ENCODE measurements around the gene KCNK7.

The KCNK7 gene

DNA sequence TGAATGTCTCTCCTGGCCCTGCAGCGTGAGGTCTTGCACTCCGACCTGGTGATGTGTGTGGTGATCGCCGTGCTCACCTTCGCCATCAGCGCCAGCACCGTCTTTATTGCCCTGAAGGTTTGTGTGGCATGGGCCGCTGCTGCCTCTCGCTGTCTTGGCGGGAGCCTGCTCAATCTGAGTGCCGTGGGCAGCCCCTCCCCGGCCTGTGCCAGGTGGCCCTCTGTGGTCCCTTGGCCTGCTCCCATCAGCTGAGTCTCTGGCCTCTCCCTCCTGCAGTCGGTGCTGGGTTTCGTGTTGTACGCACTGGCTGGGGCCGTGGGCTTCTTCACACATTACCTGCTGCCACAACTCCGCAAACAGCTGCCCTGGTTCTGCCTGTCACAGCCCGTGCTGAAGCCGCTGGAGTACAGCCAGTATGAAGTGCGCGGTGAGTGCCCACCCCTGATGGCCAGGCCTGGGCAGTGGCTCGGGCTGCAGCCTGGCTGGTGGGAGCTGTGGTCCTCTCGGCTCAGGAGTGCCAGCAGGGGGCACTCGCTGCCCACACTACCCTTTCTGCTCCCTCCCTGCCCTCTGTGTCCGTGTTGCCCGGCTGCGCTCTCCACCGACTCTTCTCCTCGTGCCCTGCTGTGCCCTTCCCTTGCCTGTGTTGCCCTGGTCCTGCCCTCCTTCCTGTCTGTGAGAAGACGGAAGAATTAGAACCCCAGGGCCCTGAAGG lies 30.2 kb upstream of the KCNK7 start:
- peak; percentile 41 to 77 for DNase-seq

DNA sequence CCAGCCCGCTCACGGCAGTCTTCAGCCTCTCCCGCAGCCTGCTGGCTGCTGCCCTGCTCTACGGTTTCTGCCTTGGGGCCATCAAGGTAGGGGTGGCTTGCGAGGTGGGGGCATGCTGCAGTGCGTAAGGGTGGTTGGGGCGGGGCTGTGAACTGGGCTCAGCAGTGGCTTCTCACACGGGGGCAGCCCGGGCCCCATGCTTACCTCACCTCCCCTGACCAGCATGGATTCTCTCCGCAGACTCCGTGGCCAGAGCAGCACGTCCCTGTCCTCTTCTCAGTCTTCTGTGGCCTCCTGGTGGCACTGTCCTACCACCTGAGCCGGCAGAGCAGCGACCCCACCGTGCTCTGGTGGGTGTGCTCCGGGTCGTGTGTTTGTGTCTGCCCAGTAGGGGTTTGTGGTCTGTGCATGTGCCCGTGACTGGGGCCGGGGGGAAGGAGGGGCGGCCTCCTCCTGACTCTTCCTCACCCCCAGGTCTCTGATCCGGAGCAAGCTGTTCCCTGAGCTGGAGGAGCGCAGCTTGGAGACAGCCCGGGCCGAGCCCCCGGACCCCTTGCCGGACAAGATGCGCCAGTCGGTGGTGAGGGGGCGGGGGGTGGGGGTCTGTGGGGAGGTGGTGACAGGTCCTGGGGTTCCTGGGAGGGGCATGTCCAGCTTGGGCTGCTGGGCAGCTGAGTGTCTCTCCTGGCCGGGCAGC lies 29.5 kb upstream of the KCNK7 start:
- DNase-seq = no peak

DNA sequence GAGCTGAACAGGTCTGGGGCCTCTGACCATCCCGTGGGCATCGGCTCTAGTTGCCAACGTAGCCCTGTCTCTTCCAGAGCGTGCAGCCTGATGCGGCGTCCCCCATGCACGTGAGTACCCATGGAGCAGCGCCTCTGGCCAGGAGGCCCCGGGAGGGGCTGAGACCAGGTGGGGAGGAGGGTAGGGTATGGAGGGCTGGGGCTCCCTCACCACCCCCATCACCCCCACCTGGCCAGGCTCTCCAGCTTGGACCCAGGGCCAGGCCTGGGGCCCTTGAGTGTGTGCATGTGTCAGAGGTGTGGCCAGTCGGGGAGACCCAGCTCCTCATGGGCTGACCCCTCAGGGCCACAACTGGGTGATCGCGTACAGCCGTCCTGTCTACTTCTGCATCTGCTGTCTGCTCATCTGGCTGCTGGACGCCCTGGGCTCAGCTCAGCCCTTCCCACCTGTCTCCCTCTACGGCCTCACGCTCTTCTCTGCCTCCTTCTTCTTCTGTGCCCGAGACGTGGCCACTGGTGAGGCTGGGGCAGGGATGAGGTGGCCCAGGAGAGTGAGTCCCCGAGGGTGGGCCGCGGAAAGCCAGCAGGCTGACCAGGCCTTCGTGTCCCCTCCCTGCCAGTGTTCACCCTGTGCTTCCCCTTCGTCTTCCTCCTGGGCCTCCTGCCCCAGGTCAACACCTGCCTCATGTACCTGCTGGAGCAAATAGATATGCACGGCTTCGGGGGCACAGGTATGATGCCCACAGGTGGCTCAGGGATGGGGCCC lies 28.4 kb upstream of the KCNK7 start:
- no peak for DNase-seq

DNA sequence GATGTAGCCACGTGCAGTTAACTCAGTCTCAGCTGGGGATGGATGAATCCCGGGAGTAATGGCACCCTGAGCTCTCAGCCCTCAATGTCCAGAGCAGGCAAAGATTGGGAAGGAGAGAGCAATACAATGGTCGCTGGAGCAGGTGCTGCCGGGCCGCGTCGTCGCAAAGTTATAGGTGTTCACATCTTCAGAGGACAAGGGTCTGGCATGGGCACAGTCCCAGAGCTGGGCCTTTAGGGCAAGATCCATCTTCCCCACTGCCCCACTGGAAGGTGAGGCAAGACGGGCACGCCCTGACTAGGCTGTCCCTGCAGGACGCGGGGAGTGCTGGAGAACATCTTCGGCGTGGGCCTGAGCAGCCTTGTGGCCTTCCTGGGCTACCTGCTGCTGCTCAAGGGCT lies 27.6 kb upstream of the KCNK7 start:
- DNase-seq = no peak

DNA sequence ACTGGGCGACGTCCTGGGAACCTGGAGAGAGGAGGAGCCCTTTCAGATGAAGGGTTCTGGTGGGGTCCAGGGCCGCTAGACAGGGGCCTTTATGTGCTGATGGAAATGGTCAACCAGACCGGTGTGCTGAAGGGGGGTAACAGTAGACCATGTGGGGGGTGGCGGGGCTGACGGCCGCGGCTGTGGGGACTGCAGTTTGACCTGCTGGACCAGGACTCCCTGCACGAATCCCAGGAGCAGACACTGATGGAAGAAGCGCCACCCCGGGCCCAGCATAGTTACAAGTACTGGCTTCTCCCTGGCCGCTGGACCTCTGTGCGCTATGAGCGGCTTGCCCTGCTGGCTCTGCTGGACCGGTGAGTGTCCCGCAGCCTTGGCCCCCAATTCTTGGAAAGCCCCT lies 26.4 kb upstream of the KCNK7 start:
- DNase-seq = no peak

DNA sequence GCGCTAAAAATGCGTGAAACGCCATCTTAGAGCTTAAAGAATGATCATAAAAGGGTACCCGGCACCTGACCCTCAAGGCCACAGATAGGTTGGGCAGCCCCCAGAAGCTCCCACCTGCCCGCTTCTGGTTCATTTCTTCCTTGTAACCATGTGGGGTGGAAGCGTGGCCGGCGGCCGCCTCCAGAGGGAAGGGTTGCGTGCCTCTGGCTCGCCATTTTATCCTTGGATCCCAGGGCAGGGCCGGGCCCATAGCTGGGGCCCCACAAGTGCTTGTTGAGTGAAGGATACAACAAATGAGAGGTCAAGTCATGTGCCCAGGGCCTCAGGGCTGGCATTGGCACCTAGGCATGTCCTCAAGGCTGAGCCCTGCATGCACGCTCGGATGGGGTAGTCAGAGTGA lies 25.9 kb upstream of the KCNK7 start:
- DNase-seq = no peak

DNA sequence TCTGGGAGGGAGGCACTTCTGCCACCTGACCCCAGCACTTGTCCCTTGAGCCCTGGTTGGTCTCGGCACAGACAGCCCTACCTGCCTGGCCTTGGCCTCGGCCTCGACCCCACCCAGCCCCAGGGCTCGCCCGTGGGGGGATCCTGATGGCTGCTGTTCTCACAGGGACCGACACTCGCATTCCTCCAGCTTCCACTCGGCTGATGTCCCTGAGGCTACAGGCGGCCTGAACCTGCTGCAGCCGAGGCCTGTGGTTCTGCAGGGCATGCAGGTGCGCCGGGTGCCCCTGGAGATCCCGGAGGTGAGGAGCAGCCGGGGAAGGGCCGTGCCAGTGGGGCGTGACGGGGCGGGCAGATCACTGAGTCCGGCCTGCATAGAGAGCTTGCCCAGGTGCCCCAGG lies 25.1 kb upstream of the KCNK7 start:
- DNase-seq = no peak

DNA sequence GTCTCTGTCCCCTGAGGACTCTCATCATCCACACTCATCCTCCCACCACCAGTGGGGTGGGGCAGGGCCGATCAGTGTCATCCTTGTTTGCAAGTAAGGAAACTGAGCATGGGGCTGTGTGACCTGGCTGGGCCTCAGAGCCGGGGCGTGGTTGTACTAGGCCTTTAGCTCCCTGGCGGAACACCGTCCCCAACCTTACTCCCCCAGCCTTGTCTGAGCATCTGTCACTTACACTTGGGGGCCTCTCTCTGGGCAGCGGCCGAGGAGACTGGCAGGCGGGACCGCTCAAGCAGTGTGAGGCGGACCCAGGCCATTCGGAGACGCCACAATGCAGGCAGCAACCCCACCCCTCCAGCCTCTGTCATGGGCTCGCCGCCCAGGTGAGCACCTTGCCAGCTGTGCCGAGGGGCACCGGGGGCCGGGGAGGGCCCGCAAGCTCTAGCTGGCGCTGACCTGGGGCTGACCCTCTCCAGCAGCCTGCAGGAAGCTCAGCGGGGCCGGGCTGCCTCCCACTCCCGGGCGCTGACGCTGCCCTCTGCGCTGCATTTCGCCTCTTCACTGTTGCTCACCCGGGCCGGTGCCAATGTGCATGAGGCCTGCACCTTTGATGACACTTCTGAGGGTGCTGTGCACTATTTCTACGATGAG lies 23.8 kb upstream of the KCNK7 start:
- no peak for DNase-seq

DNA sequence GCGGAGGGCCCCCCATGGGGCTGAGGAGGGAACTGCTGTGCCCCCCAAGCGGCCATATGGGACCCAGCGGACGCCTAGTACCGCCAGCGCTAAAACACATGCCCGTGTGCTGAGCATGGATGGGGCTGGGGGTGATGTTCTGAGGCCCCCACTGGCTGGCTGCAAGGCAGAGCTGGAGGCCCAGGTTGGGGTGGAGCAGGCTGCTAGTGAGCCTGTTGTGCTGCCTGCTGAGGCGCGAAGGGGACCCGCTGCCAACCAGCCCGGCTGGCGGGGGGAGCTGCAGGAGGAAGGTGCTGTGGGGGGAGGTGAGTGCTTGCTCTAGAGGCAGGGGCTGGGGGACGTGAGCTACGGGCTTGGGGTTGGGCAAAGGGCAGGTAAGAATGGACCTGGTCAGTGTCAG lies 23.2 kb upstream of the KCNK7 start:
- DNase-seq = no peak

DNA sequence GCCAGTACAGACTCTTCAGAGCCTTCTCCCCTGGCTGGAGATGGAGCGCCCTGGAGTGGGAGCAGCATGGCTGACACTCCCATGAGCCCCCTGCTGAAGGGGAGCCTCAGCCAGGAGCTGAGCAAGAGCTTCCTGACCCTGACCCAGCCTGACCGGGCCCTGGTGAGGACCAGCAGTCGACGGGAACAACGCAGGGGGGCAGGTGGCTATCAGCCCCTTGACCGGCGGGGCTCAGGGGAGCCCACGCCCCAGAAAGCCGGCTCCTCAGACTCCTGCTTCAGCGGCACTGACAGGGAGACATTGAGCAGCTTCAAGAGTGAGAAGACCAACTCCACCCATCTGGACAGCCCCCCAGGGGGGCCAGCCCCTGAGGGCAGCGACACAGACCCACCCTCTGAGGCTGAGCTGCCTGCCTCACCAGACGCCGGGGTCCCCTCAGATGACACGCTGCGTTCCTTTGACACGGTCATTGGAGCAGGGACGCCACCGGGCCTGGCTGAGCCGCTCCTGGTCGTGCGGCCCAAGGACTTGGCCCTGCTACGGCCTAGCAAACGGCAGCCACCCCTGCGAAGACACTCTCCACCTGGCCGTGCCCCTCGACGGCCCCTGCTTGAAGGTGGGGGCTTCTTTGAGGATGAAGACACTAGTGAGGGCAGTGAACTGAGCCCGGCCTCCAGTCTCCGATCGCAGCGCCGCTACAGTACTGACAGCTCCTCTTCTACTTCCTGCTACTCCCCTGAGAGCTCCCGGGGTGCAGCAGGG lies 22.6 kb upstream of the KCNK7 start:
- no peak for DNase-seq

DNA sequence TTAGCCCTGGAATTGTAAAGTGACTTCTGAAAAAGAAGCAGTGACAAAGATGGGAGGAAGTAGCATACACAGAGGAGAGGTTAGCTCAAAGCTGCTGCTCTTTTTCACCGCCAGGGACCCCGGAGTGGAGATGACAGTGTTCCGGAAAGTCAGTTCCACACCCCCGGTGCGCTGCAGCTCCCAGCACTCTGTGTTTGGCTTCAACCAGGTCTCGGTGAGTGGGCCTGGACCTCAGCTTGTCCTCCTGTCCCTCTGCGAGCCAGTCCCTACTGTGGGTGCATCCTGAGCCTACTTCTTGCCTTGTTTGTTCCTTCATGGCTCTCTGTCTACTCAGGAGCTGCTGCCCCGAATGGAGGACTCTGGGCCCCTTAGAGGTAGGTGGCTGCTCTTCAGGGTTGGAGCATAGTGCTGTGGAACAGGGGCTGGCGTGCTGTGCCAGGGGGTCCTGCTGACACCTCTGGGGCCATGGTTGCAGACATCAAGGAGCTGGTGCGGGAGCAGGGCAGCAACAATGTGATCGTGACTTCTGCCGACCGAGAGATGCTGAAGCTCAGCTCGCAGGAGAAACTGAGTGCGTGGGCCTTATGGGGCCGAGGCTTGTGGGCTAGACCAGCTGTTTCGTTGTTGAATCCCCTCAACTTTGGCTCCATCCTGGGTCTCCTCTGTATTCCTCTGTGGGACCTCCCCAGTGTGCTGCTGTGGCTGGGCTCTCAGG lies 21.7 kb upstream of the KCNK7 start:
- DNase-seq = no peak

DNA sequence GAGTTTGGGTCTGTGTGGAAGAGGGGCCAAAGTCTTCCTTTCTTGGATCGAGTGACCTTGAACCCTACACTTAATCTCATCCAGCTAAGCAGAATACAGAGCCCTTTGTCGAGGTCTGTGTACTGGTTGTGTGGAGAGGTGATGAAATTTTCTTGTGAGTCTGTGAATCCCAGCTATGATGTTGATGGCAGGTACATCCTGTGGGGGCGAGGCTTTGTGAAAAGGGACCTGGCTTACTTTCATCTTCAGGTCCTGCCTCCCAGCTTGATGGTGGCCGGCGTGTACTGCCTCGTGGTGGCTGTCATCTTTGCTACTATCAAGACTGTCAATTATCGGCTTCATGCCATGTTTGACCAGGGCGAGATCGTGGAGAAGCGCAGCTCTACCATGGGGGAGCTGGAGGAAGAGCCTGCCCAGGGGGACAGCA lies 21.0 kb upstream of the KCNK7 start:
- DNase-seq = no peak

DNA sequence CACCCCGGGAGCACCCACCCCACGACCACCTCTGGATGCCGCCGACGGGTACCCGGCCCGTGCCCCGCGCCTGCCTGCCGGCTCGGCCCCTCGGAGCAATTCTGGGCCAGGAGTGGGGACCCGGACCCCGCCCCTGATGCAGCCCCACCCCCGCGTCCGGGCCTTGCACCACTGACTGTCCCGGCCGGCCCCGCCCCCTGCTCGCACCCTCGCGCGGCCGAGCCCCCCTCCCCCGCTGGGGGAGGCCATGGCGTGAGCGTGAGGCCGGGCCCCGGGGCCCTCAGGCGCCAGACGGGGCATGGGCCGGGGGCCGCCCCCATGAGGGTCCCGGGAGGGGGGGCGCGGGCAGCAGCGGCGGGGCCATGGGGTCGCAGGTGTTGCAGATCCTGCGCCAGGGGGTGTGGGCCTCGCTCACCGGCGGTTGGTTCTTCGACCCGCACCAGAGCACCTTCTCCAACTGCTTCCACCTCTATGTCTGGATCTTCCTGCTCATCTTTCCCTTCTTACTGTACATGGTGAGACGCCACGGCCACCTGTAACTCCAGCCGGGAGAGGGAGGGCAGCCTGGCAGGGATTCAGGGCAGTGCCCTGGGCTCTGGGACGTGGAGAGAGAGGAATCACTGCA lies 20.5 kb upstream of the KCNK7 start:
- DNase-seq = no peak

DNA sequence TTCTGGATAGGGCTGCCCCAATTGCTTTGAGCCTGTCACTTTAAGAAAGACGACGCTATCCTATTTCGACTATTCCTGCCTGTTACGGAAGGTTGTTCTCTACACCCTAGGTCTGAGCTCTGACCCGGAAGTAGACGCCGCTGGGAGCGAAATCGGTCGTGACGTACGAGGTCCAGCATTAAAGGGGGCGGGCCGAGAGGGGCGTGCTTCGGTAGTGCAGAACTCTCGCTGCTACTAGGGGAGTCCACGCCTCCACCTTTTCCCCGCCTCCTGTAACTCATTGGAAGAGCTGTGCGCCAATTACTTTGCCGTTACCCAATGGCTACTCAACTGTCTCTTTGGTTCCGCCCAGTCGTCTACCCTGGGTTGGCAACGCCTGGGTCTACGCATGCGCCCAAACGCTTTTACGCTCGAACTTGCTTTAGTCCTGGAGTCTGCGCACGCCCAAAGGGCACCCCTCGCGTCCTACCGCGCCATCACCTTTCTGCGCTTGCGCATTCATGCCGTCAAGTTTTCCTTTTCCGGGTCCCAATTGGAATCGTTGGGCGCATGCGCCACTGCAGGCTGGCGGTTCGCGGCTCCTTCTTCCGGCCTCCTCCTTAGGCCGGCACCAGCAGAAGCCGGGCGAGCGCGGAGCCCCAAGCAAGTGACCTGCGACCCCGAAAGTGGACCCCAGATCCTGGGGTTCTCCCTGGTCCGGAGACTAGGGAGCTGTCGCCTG lies 19.8 kb upstream of the KCNK7 start, which contains the start of gene PCNX3:
Gene PCNX3, plus strand, starts transcription at position 548 of the 721 bp plus-strand sequence. CDS start 536 bp downstream, outside the sequence.
- peak; percentile 100 for DNase-seq

DNA sequence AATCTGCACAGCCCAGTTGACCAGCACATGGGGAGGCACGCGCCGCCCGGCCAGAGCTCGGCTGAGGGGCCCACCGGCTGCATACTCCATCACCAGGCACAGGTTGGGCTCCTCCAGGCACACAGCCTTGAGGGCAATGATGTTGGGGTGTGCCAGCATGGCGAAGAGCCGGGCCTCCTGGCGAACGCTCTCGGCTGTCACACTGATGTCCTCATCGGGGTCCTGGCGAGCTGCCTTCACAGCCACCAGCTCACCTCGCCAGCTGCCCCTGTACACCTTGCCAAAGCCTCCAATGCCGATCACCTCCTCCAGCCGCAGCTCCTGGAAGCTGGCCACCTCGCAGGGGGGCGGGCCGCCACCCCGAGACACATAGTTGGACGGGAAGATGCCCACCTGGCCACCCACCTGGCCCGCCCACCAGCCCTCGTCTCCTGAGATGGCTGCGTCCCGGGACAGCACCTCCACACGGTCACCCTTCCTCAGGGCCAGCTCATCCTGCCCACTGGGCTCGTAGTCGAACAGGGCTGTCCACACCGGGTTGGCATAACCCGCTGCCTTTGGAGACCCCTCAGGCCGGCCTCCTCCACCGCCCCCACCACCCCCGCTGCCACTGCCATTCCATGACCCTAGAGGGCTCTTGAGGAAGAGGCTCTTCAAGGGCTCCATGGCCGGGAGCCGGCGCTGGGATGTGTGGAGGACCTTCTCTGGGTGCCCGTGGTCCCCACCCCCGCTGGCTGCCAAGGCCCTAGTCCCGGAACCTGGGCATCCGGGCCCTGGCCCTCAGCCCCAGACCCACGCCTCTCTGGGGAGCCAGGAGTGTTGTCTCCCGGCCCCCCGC lies 17.7 kb upstream of the KCNK7 start:
- no peak for DNase-seq

DNA sequence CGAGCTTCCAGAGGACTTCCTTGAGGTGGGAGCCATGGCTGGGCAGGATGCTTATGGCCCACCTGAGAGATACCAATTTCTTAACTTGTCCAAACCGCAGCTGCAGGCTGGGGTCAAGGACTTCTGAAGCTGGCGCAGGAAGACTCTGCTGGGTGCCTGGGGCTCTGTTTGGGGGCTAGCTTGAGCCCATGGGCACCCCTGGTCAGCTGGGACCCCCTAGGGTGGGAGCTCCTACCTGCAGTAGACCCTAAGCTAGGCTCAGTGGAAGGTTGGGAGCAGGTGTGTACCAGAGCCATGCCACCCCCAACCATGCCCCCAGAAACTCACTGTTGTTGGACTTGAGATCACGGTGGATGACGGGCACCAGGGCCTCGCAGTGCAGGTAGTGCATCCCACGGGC lies 17.1 kb upstream of the KCNK7 start:
- no peak for DNase-seq

DNA sequence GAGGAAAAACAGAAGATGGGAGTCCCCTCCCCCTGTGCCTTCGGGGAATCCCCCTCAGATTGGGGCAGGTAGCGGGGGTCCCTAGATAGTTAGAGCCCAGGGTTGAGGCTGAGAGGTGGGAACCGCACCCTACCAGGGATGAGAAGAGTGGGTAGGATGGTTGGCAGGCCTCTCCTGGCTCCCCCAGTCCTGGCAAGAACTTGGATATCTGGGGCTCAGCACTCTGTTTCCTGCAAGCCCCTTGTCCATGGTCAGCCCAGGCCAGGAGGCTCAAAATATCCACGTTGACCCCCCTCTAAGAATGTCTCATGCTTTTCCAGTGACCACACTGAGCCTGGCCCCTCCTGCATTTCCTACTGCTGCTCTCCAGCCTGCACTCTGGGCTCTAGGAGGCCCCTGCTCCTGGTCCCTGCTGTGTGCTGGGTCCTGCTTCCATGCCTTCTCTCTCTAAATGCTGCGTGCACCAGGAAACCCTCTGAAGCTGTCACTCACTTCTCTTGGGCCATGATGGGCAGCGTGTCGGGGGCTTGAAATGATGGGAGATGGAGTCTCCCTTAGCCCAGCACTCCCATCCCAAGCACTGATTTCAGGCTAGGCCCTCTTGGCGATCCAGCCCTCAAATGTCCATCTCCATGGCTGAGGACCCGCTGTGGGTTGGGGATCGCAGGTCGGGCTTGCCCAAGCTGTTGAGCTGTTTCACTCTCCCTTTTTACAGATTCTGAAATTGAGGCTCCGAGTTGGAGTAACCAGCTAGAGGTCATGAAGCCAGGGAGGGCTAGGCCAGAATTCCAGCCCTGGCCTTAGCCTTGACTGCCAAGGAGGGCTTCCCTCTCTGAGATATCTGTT lies 16.4 kb upstream of the KCNK7 start:
- no peak for DNase-seq

DNA sequence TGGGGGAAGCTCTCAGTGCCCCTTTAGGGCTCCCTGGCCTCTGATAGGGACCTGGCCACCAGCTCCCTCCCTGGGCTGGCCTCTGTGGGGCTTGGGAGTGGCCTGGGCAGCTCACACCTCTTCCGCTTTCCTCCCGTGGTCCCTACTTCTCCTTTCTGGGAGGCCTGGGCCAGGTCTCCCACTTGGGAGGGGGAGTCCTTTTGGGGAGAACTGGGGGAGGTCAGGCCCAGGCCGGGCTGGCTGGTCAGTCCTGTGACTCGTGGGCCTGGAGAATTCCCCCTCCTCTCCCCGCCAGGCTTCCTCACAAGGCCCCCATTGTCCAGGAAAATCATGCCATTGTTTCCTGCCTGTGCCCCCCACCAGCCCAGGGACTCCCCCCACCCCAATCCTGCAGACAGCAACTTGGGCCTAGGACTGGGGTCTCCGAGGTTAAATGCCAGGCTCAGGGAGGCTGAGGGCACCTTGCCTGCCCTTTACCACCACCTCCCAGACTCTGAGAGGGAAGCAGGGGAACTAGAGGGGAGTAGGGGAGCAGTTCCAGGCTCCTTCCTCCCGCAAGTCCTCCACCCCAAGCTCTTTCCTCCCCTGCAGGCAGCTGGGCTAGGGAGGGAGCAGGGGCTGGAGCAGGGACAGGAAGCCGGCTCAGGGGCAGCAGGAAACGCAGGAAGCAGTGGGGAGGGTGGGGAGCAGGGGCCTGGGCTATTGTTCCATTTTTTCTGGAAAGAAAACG lies 15.6 kb upstream of the KCNK7 start:
- peak; percentile 79 to 93 for DNase-seq

Measured in inflammatory macrophage treated with lipopolysaccharide for 1 hour (primary cell).